ENCODE results near the gene IQCK.
A peak's percentile ranks its signal among the peaks of the same experiment; 100 is the strongest.

IQCK gene

DNA sequence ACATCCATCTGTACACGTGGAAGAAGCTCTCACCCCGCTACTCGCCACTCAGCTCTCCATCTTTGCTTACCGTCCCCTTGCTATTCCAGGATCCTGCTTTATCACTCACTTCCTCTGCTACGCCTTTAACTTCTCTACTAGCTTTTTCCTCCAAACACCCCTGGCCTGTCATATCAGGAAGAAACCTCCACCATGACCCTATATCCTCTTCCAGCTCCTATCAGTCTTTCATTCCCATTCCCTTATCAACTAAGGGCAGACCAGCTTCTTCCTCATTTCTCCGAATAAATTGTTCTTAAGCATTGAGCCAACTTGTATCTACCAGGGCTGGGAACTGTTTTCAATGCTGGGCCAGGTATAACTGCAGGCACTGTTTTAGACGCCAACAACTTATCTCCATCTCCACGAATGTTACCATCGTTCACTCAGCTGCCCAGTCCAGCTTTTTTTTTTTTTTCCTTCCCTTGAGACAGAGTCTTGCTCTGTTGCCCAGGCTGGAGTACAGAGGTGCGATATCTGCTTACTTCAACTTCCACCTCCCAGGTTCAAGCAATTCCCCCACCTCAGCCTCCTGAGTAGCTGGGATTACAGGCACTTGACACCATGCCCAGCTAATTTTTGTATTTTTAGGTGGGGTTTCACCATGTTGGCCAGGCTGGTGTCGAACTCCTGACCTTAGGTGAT is 4.3 kb downstream of the IQCK start:
- no peak for DNase-seq

DNA sequence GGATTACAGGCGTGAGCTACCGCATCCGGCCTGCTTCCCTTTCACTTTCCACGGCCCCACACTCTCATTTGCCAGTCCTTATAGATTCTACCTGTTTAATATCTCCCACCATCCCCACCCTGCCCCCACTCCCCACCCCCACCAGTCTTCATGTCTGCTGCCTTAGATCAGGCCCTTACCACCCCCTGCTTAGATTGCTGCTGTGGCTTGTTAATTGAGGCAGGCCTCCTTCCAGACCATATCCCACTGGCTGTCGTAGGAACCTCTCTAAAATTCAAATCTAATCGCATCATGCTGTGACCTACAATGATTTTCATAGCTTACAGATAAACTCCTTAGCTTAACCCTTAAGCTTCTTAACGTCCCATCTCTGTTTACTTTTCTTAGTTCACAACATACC is 4.9 kb downstream of the IQCK start:
- no peak for DNase-seq

DNA sequence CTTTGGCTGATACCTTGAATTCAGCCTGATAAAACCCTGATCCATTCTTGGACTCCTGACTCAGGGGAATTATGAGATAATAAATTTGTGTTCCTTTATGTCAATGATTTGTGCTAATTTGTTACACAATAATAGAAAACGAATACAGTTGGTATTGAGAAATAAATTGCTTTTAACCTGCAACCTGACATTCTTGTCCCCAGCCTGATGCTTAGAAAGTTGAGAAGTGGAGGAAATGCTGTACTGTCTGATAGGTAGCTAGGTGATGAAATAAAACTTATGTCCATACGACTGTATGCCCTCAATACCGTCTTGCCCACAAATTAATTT is 10.5 kb downstream of the IQCK start:
- DNase-seq = no peak

DNA sequence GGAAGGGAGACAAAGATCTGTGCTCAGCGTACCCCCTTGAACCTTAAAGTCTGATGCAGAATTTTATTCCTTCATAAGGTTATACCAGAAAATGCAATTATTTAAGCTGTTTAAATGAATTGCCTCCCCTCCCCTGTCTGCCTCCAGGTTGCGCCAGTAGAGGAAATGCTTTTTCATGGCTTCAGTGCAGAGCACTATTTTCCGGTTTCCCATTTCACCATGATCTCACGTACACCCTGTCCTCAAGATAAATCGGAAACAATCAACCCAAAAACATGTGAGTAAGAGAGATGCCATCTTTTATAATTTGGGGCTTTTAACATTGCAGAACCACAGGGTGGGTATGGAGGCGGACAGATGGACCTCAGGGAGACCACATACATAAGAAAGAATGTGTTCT is 15.5 kb downstream of the IQCK start:
- no peak for DNase-seq

DNA sequence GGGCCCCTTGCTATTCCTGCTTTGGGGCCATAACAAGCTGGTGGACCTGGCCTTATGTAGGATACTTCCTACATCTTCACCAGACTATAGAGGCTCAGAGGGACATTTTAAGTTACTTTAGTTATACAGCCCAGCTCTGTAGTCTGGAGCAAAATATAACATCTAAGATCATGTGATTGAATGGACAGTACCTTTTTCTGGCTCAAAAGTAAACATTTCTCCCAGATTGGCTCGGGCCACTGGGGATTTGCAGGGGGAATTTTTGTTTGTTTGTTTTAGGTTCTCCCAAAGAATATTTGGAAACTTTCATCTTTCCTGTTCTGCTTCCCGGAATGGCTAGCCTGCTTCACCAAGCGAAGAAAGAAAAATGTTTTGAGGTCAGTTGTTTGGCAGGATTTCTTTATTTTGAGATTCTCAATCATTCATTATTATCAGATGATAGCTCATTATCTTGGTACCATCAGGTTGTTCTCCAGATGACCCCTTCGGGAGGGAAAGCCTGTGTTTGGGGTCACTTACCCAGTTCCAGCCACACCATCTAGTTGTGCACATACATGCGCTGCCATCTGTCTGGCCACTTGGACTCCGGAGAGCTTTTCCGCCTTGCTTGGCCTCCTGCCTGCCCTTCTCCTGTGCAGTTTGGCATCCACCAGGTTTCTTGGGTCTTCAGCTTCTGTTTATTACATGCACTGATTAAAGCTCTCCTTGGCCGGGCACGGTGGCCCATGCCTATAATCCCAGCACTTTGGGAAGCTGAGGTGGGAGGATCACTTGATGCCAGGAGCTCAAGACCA is 17.2 kb downstream of the IQCK start:
- no peak for DNase-seq

DNA sequence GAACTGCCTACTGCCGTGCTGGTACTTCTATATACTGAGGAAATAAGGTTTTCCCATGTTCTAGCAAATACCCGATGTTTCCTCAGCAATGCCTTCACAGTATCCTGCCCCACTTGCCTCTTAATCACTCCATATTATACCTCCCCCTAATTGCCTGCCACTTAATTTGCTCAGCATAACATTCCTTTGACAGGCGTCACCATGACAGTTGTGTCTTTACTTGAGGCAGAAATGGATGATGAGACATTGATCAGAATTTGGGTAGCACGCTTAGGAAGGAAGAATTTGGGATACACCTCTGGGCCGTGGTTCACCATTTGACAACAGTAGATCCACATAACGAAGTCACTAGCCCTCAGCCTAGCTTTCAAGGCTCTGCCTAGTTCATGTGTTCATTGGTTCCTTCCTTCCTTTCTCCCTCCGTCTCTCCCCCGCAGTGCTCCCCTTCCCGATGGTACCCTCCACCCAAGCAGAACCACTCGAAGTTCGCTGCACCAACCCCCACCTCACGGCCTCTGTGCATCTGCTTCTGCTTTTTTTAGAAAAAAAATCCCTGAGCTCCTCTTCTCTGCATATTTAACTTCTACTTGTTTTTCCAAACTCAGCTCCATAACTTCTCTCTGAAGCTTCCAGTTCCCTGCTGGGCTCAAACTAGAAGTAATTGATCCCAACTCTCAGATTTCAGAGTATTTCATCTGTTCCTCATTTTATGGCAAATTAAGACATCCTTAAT is 19.4 kb downstream of the IQCK start:
- no peak for DNase-seq

DNA sequence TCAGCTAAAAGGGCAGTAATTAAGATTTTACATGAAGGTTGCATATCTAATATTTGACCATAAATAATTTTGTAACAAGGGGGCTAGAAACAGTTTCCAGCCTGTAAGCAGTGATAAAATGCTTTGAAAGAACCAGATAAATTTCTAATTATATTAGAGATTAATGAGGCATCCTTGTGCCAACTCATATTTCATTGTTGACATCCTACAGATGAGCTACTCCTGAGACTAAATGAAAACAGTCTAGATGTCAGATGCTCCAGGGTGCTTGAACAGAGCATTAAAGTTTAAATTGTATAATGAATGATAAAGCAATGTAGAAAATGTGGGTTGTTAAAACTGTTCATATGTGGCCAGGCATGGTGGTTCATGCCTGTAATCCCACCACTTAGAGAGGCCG is 23.3 kb downstream of the IQCK start:
- no peak for DNase-seq

DNA sequence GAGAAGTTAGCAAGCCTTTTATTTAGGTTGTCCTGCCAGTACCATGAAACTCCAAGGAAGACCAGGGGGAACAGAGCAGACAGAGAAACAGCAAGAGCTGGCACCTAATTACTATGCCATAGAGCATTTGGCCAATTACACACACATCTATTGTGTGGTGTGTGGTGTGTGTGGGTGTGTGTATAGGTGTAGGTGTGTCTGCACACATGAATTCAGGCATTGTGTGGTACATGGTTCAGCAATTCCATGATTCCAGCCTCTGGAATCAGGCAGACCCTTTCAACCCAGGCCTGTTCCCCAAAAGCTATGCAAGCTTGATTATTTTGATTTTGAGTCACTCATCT is 25.7 kb downstream of the IQCK start:
- DNase-seq = no peak

DNA sequence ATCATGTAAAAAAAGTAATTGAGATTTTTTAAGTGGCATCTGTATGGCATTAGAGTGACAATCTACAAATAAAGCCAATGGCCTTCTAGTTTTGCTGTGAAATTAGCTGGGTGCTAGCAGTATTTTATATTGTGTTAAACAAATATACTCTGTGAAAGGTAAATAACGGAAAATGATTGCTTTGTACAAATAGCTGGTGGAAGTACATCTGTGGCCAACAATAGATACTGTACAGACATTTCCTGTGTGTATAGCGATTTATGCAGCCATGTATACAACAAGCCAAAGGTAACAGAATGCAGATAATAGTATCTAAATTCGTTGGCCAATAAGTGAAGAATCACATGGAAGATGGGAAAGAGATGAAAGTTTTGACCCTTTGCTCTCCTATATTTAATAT is 26.6 kb downstream of the IQCK start:
- DNase-seq = no peak

DNA sequence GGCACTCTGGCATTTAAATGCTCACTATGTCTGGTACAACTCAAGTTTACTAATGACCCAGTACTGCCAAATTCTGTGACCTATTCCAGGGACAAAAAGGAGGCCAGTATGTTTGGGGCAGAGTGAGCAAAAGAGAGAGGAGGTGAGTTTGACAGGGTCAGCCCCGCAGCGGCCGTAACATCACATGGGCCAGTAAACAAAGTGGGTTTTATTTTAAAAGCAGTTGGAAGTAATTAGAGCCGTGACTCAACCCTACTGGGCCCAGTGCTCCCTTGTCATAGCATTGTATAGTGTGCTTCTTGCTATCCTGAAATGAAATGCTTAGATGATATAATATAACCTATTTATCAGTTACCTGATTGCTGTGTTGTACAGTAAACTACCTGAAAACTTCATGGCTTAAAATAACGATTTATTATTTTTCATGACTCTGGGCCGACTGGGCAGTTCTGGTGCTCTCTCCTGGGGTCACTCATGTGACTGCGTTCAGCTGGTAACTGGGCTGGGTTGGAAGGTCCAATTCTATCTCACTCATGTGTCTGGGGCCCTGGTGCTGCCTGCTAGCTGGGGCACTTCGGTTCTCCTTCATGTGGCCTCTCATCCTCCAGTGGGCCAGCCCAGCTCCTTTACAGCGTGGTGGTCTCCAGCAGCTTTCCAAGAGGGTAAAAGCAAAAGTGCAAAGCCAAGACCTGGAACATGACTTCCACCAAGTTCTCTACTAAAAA is 27.4 kb downstream of the IQCK start:
- peak; percentile 23 for DNase-seq

DNA sequence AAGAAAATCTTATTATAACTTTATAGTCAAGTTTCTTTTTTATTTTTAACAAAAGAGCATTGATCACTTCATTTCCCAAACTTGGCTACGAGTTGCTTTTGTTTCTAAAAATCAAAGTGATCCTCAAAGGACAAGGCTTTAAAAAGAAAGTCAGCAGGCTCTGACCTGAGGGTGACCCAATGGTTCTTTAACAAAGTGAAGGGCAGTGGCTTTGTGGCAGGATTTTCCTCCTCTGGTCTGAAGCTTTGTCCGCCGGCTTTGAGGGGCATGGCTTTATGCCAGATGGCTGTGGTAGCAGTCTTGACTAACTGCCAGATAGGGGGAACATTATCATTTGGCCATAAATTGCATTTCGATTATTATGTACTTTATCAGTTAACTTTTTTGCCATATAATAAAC is 28.5 kb downstream of the IQCK start:
- DNase-seq = no peak

DNA sequence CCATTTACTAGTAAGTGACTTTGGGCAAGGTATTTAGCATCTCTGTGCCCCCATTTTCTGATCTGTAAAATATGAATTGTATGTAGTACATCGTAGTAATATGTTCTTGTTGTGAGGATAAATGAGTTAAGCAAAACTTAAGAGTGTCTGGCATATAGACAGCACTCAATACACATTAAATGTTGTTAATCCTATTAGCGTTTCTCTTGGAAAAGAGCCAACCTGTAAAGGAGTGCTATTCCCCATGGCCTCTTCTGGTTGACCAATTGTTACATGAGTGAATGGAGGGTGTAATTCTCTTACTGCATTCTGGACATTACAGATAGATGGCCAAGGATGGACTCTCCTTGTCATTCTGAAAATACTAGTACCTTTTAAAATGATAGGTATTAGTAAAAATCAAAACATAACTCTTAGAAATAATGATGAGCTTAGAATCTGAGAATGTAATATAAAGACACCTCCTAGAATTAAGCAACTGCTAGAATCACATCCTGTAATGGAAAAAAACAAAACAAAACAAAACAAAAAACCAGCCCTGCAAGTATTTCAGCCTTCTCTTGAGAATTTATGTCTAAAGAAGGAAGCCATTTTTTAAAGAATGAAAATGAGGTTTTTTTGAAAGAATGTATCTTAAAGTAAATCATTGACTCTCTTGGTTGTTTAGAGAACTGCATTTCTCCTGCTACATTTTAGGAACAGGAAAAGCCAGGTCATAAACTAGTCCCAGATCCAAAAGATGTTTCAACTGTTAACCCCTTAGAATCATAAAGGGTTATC is 30.5 kb downstream of the IQCK start:
- no peak for DNase-seq

DNA sequence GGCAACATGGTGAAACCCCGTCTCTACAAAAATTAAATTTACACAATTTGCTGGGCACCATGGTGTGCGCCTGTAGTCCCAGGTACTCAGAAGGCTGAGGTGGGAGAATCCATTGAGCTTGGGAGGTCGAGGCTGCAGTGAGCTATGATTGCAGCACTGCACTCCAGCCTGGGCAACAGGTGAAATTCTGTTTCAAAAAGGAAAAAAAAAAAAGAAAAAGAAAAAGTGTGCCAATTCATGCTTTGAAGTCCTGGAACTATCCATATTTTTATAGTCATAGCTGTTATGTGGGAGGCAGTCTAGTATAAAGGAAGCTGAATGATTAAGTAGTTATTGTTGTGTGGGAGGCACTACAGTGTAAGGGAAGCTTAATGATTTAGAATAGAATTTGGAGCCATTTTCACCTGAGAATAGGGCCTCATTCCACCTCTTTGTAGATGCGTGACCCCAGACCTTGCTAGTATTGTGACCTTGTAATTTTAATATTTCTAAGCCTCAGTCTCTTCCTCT is 31.6 kb downstream of the IQCK start:
- DNase-seq = no peak

DNA sequence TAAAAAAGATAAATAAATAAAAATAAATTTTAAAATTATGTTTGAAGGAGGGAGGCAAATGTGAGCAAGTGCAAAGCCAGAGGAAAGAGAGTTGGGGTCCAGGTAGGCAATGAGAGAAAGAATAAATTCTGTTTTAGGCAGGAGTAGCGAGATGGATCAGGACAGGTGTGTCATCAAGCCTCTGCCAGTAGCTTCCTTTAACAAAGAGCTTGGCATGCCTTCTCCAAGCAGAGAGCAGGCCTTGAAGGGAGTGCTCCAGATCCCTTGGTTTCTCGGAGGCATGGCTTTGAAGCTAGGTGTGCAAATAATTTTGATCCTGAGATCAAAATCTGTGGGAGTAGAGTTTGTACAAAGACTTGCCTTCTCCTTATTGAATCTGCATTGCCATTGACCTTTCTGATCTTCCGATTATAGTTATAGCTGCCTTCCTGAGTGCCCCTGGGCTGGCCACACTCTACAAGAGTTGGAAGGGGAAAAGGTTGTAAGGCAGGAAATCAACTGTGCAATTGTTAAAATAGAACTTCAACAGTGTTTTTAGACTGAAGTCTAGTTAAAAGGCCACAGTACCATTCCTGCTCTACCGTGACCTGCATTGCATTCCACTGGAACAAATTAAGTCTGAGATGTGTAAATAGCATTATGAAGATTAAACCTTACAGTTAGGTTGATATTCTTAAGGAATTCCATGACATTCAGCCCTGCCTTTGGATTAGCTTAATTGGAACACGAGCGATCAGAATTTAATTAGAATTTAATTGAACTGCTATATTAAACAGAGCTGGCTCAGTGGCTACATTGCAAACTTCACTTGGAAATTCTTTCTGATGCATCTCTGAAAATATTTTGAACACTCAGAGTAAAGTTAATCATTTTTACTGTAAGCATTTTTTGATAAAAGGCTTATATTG is 33.7 kb downstream of the IQCK start:
- DNase-seq = no peak

DNA sequence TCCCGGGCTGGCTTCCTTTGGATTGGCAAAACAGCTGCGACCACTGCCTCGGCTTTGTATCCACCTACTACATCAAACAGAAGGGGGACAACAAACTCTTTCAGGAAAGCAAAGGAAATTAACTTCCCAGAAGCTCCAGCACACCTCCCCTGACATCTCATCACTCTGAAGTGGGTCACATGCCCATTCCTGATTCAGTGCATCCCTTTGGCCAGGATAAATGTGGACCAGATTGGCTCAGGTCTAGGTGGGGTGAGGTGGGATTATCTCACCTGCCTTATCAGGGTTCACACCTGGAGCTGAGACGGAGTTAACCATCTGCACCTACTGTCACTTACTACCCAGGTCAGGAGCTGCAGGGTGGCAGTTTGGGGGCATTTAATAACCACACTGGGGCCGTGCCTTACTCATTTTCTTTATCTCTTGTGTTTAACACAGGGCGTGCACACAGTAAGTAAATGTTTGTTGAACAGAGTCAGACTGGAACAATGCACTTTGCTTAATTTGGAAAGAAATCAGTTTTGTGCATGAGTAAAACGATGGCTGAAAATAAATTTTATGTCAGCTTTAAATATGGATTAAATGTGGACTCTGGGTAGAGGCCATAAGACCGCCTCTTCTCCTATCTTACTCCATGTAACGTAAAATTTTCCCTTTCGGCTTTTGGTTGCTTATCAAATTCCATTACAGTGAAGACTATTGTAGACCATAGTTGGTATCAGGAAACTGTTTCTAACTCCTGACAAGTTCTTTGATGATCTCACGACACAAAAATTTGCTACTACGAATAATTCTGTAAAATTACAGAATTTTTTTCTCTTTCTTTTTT is 36.0 kb downstream of the IQCK start:
- DNase-seq = peak; percentile 65

DNA sequence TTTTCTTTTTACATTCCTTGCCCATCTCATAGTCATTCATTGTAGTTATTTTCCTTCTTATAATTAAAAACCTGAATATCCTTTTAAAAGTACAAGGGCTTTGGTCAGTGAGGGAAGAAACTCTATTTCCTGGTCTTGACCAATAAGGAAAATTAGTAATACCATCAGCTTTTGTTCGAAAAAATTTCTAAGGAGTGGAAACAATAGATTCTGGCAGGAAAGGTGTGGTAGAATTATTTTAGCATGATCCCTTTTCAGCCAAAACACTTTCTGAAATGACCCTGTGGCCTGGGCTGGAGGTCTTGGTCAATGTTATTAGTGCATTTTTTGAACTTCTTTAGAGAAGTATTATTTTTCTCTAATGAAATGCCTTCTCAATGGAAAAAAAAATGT is 36.6 kb downstream of the IQCK start:
- no peak for DNase-seq

DNA sequence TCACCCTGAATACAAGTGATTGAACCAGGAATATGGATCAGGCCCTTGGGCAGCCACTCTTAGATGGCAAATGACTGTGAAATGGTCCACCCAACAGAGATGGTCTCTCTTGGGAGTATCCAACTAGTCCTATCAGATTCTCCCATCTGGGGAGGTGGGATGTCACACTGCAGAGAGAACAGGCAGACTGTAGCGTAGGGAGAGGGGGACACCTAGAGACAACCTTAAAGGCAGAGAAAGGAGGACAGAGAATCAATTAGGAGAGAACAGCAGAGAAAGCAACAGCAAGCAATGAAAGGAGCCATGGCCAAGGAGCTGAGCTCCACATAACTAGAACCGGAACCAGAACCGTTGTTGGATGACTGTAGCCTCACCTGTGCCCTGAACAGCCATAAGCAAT is 37.2 kb downstream of the IQCK start:
- DNase-seq = no peak

DNA sequence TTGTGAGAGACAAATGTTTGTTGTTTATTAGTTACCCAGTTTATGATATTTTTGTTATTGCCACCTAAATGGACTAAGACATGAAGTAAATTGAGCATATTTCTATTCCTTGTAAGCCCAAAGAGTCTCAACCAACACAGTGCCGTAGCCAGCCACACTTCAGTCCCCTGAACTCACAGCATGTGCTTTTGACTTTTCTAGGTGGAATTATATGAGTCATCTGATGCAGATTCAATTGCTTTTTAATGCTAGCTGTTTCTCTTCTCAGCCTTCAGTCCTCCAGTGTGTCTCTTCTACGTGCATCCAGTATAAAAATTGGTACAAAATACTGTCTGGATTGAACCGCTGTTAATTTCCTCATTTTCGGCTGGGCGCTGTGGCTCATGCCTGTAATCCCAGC is 39.0 kb downstream of the IQCK start:
- peak; percentile 4 for DNase-seq

DNA sequence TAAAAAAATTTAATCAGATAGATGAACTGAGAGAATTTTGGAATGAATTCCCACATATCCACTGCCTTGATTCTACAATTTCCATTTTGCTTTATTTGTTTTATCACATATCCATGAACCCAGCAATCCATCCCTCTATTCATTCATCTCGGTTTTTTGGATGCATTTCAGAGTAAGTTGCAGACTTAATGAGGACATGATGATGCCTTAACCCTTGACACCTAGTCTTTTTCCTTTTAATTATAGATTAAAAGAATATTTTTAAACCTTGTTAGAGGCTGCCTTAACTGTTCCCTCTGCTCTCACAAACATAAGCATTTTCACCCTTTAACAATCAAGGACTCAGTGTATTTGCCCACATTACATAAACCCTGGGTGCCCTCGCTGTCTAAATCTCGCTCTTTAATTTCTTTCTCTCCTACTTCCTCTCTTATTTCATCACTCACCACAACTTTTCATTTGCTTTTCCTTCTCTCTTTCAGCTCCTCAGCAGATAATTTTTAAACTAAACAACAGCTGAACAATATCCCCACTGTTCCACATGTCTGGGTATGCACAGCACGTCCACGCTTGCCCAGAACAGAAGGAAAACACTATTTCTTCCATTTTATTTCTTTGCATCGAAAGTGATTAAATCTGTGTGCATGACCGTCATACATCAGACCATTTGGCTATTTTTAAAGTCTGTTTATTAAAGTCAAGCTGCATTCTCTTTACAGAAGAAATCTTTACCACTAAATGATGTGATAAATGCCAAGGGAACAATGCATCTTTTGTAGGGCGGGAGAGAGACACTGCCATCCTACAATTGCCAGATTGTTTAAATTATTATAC is 39.9 kb downstream of the IQCK start:
- no peak for DNase-seq
